GM20431 (cell line): ENCODE data around the gene DNAH3.
"Not testable (repeated sequence)": the region's sequence is repeated elsewhere in the genome, so short reads cannot be mapped to it uniquely, and the experiment has no call there.

Source experiments
- in situ Hi-C: fragments of 300-500 bp; cut with MseI, MboI; formaldehyde crosslinking; loops from one replicate; pipeline ENCODE4 v1.15.0; 2020; ENCODE audit warnings: low sequenced_read_pairs; ENCODE audit not compliant: unreplicated experiment

The DNAH3 gene

DNA sequence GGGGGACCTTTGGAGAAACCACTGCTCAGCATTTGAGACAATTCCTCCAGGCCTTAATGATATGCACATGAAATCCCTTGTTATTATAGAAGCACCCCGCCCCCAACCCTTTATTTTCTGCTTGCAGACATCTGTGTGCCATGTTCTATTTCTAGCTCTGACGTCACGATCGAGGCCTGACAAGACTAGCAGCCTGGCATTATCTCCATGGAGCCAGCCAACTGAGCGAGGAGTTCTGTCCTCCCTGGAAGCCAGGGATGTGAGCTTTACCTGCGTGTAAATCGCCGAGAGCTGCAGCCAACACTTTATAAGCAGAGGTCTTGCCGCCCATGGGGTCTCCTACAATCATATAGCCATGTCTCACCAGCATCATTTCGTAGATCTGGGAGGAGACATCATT lies 116.9 kb downstream of the DNAH3 start:
- in situ Hi-C loops: no loop called here

GRCh38 chr16:21033264-21033663 lies 117.4 kb downstream of the DNAH3 start:
- in situ Hi-C loops: no loop called here

GRCh38 chr16:21028728-21029127 lies 121.9 kb downstream of the DNAH3 start:
- in situ Hi-C loops: no loop called here

- in situ Hi-C loops: no loop called here
These were observed 123.8 kb downstream of the DNAH3 start for GRCh38 chr16:21026846-21027245.

- in situ Hi-C loops: no loop called here
These were observed 127.0 kb downstream of the DNAH3 start for GRCh38 chr16:21023509-21024202.

GRCh38 chr16:21021316-21021715 lies 129.3 kb downstream of the DNAH3 start:
- in situ Hi-C loops: no loop called here

GRCh38 chr16:21009815-21010214 lies 140.8 kb downstream of the DNAH3 start:
- in situ Hi-C loops: no loop called here

DNA sequence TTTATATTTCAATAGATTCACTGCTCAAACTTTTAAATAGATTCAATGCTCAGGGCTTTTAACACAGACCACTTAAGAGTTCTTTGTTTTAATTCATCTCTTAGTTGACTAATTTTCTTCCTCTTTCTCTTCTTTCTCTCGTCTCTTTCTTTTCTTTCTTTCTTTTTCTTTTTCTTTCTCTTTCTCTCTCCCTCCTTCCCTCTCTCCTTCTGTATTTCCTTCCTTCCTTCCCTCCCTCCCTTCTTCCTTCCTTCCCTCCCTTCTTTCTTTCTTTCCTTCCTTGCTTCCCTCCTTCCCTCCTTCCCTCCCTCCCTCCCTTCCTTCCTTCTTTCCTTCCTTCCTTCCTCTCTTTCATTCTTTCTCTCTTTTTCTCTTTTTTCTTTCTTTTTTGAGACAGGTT lies 145.6 kb downstream of the DNAH3 start:
- in situ Hi-C loops: no loop called here

DNA sequence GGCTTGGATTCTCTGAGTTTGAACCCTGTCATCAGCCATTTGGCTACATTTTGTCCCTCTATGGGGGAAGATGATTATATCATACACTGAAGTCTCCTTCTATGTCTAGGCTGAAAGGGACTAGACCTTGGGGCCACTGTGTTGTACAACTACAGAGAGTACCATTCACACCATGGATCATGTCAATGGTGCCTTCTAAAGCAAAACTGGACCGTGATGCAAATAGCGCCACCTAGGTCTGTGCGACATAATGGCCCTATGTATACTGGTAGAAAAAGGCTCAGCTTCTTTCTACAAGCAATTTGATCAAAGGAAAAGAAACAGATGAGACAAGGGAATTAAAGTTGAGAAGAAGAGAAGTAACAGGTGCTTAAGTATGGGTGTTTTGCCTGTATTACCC lies 149.4 kb downstream of the DNAH3 start:
- in situ Hi-C loops: no loop called here

- in situ Hi-C loops: no loop called here
These were observed 153.5 kb downstream of the DNAH3 start for GRCh38 chr16:20997147-20997546.

DNA sequence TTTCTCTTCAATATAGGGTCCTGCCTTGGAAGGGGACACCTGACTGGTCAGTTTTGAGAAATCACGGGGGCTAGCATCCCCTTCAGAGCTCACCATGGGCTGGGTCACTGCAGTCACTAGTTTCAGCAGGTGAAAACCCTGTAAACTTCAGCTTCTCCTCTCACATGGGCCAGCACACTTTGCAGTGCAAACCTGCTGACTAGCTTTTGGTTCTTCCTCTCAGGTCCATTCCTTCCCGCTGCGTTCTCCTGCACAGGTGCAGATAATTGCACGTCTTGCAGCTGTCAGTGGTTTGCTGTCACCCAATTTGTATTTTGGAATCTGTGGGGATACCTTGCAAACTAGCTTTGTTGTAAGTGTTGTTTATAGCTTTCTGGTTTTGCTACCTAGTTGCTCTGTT lies 154.9 kb downstream of the DNAH3 start:
- in situ Hi-C loops: no loop called here

GRCh38 chr16:20989496-20990070 lies 161.1 kb downstream of the DNAH3 start:
- in situ Hi-C loops: not testable (repeated sequence)

GRCh38 chr16:20987049-20987448 lies 163.6 kb downstream of the DNAH3 start:
- in situ Hi-C loops: no loop called here

GRCh38 chr16:20984019-20984418 lies 166.6 kb downstream of the DNAH3 start:
- in situ Hi-C loops: no loop called here

DNA sequence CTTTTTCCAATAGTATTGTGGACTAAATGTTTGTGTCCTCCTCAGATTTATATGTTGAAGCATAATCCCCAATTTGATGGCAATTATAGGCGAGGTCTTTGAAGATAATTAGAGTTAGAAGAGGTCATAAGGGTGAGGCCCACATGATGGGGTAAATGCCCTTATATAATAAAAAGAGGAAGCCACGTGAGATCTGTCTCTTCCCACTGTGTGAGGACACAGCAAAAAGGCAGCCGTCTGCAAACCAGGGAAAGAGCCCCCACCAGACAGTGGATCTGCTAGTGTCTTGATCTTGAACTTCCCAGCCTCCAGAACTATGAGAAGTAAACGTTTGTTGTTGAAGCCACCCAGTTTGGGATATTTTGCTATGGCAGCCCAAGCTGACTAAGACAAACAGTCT lies 174.1 kb downstream of the DNAH3 start:
- in situ Hi-C loops: no loop called here

- in situ Hi-C loops: not testable (repeated sequence)
These were observed 177.4 kb downstream of the DNAH3 start for GRCh38 chr16:20973201-20973600.

GRCh38 chr16:20971401-20971800 lies 179.2 kb downstream of the DNAH3 start:
- in situ Hi-C loops: no loop called here

- in situ Hi-C loops: no loop called here
These were observed 181.3 kb downstream of the DNAH3 start for GRCh38 chr16:20969386-20969785.

DNA sequence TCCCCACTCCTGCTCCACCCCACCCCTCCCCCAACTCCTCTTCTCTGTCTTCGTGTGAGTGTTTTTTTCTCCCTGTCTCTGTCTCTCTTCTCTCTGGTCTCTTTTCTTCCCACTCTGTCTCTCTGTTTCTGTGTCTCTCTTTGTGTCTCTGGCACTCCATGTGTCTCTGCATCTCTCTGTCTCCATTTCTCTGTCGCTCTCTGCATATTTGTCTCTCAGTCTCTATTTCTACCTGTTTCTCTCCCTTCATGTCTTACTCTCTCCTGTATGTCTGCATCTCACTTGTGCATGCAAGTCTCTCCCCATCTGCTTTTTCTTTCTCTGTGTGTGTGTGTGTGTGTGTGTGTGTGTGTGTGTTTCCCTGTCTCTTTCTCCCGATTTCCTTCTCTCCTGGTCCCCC lies 181.9 kb downstream of the DNAH3 start:
- in situ Hi-C loops: no loop called here

DNA sequence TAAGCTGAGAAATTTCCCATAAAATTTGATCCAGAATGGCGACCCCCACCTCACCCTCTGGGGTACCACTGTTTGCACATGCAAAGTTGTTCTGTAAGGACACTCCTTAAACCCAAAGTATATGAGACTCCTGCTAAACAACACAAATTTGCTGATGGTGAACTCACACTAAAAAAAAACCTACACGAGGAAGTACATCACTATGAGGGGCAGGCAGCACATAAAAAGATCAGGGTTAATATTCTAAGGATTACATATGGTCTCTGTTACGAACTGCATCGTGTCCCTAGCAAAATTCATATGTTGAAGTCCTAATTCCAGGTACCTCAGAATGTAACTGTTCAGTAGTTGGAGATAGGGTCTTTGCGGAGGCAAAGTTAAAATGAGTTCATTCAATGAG lies 189.7 kb downstream of the DNAH3 start:
- in situ Hi-C loops: no loop called here

DNA sequence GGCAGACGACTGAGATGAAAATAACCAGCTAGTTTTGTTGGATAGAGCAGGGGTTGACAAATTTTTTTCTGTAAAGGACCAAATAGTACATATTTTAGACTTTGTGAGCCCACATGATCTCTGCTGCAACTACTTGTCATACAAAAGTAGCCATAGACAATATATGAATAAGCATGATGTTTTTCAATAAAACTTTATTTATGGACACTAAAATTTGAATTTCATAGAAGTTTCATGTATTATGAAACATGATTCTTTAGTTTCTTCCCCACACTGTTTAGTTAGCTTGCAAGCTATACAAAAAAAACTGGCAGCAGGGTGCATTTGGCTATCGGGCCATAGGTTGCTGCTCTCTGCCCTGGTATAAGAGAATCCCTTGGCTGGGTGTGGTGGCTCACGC lies 193.5 kb downstream of the DNAH3 start:
- in situ Hi-C loops: no loop called here

GRCh38 chr16:20956319-20956718 lies 194.3 kb downstream of the DNAH3 start:
- in situ Hi-C loops: no loop called here
